Measurements from ENCODE around the gene ACAP1. TPM values are rescaled to one million over a fixed set of nuclear protein-coding genes. Genes with fewer than 3 reads are reported as not detected.

ACAP1 gene
- total RNA-seq, 1 donor from 2014 or later, result 328 TPM

DNA sequence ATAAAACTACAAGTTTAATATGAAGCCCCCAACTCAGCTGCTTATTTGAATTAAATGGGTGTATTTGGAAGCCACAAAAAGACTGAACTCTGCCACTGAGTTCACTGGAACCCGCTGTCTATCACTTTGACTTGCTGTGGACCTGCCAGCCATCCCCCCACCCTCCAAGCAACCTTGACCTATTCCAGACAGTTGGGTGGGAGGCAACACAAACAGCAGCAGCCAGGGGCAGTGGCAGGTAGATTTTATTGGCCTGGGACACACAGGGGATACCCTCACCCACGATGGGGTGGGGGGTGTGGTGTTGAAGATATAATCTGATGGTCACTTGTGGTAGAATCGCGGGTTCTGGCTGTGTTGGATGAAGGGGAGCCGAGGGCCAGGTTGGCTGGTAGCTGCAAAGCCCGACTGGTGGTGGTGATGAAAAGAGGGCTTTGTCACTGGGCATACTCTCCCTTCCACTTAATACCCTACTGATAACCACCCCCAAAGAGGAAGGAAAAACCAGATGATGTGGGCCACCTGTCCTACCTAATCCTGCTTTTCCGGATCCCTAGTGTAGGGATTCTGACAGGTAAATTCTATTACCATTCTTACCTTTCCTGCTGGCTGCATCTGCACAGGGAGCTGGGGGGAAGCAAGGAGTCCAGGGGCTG is 23.8 kb upstream of the ACAP1 start:
- TF ChIP-seq CTCF (IDR thresholded peaks at IDR 0.05), result no peak
- no peak for ATAC-seq (ENCODE audit: low read depth)
- H3K9me3 Mint-ChIP-seq, result no peaks in the 10 kb centered on the region
- intact Hi-C loops (cut with micrococcal nuclease), result no loop called here
- CTCF ChIA-PET, result interaction anchor here (0.8 to 2.8 kb wide), 4 partner anchors 9 to 25 kb away, joined by 3 to 12 read pairs (median 4); partner anchors contain the start of gene ACAP1
- H3K36me3 Mint-ChIP-seq (ENCODE audit: low read depth), result peaks cover 69% of the 10 kb centered on the region
- H3K27ac Mint-ChIP-seq, result peak overlapping the region; percentile 85
- POLR2A ChIA-PET, result interaction anchor here (0.6 to 3.8 kb wide), 8 partner anchors 12 to 373 kb away, joined by 3 to 34 read pairs (median 6); partner anchors contain the start of genes ACAP1, NEURL4 and SLC2A4
- H3K4me3 Mint-ChIP-seq, result peak overlapping the region; percentile 19
- DNase-seq, result no peak
- H3K27me3 Mint-ChIP-seq, result no peaks in the 10 kb centered on the region
- H3K4me1 Mint-ChIP-seq, result peaks cover 66% of the 10 kb centered on the region

- no peak for TF ChIP-seq CTCF (IDR thresholded peaks at IDR 0.05)
- Mint-ChIP-seq H3K9me3 (no peaks in the 10 kb centered on the region), H3K4me1 (peaks cover 66% of the 10 kb centered on the region), H3K4me3 (peak overlapping the region; percentile 85), H3K27me3 (no peaks in the 10 kb centered on the region), H3K36me3 (ENCODE audit: low read depth) (peaks cover 75% of the 10 kb centered on the region), H3K27ac (peak overlapping the region; percentile 85)
- DNase-seq (no peak), ATAC-seq (ENCODE audit: low read depth) (no peak)
- intact Hi-C loops (cut with micrococcal nuclease), result no loop called here
- ChIA-PET POLR2A (interaction anchor here (1.2 to 3.8 kb wide), 9 partner anchors 11 to 373 kb away, joined by 3 to 34 read pairs (median 5); partner anchors contain the start of genes ACAP1, MPDU1, NEURL4 and SLC2A4), CTCF (interaction anchor here (0.8 to 2.8 kb wide), 5 partner anchors 8 to 24 kb away, joined by 3 to 12 read pairs (median 4); partner anchors contain the start of gene ACAP1)
Observed at GRCh38 chr17:7313088-7313889, 23.0 kb upstream of the ACAP1 start.

DNA sequence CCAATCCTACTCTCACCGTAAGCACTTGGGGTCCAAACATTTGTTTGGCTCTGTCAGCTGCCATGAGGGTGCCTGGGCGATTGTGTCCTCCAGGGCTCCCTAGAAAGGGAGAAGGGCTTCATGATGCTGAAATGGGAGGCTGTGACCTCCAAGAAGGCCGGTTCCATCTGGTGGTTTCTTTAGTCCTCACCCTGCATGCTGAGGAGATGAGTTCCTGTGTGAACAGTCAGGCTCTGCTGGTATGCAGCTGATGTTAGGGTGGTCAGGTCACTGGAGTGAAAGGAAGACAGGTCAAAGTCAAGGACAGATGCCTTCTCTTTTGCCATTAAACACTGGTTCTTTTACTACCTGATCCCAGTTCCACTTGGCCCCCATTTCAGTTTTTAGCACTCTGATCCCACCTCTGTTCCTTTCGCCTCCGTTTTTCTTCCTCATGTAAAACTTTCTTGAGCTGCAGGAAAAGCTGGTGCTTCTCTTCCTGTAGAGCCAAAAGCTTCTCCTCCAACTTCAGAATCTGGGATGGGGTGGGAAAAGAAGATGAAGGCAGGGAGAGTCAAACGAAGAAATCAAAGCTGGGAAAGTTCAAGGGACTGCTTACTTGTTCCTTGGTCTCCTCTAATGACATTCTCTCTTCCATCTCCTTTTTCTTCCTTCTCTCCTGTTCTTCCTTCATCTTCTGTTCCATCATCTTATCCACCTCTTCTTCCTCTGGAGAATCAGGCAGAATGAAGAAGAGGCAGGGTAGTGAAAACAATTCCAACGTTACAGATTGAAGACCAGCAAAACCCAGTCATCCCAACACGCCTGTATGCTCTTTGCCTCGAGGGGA is 22.2 kb upstream of the ACAP1 start:
- ATAC-seq (ENCODE audit: low read depth), result no peak
- no peak for DNase-seq
- peak overlapping the region; percentile 85 for H3K27ac Mint-ChIP-seq
- peaks cover 62% of the 10 kb centered on the region for H3K4me1 Mint-ChIP-seq
- peak overlapping the region; percentile 85 for H3K4me3 Mint-ChIP-seq
- H3K9me3 Mint-ChIP-seq, result no peaks in the 10 kb centered on the region
- H3K27me3 Mint-ChIP-seq, result no peaks in the 10 kb centered on the region
- POLR2A ChIA-PET, result interaction anchor here (0.7 to 3.8 kb wide), 14 partner anchors 16 to 373 kb away, joined by 3 to 34 read pairs (median 4); partner anchors contain the start of genes ACAP1, MPDU1, NEURL4 and PLSCR3
- CTCF ChIA-PET, result interaction anchor here (1.1 to 2.8 kb wide), 4 partner anchors 8 to 22 kb away, joined by 3 to 12 read pairs (median 4); partner anchors contain the start of gene ACAP1
- intact Hi-C loops (cut with micrococcal nuclease), result no loop called here
- TF ChIP-seq CTCF (IDR thresholded peaks at IDR 0.05), result no peak
- peaks cover 74% of the 10 kb centered on the region for H3K36me3 Mint-ChIP-seq (ENCODE audit: low read depth)

DNA sequence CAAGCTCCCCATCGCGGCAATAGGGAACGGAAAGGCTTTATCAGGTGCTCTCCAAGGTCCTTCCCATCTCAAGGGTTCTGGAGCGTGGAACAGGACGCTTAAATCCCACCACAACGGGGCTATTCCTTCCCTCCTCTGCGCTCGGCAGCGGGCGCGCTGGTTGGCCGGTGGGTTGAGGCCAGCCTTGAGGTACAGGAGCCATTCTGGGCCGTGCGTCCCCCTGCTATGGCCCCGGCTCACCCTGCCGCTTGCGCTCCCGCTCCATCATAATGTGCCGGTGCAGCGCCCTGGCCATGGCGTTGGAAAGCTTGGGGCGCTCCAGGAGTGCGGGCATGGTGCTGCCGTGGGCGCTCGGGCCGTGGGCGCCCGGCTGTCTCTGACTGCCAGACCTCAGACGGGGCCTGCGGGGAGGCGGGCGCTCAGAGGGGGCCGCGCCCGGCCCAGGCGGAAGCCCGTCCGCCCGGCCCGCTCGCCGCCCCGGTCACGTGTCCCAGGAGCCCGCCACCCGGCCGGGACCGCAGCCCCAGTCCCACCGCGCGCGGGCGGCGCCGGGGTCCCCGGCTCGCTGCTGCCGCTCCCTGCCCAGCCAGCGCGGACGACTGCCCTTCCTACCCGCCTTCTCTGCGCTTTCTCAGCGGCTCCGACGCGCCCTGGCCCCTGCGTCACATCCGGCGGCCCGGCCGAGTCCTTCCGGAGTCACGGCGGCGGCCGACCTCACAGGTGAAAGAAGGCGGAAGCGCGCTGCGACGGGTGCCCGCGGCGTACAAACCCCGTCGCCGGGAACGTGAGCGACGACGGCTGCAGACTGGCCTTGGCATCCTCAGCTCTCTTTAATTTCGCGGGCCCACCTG is 21.4 kb upstream of the ACAP1 start, which contains the start of gene GPS2:
GPS2 (minus strand) TSS at position 642 of the 851 bp plus-strand sequence; CDS start at position 334, 308 bp downstream.
- ChIA-PET CTCF (interaction anchor here (1.0 to 2.8 kb wide), 6 partner anchors 10 to 137 kb away, joined by 3 to 12 read pairs (median 4); partner anchors contain the start of genes ACAP1 and NEURL4), POLR2A (interaction anchor here (0.6 to 3.8 kb wide), 21 partner anchors 10 to 372 kb away, joined by 3 to 52 read pairs (median 4); partner anchors contain the start of genes ACAP1, MPDU1, NEURL4 and PLSCR3)
- no peak for TF ChIP-seq CTCF (IDR thresholded peaks at IDR 0.05)
- peak; percentile 82 for ATAC-seq (ENCODE audit: low read depth)
- Mint-ChIP-seq H3K27me3 (no peaks in the 10 kb centered on the region), H3K4me1 (peaks cover 54% of the 10 kb centered on the region), H3K36me3 (ENCODE audit: low read depth) (peaks cover 67% of the 10 kb centered on the region), H3K4me3 (peak within 1 kb of the TSS; percentile 89), H3K27ac (peak within 1 kb of the TSS; percentile 87), H3K9me3 (no peaks in the 10 kb centered on the region)
- DNase-seq, result peak; percentile 95
- intact Hi-C loops (cut with micrococcal nuclease), result loop anchor here (1.0 kb wide), 2 partner anchors 8 to 14 kb away; partner anchors contain the start of genes EIF5A and NEURL4
